DMS153 treated with DMSO at 0.1 percent for 48 hours (cell line): ENCODE data around the gene STARD6.
"Not testable (repeated sequence)": the region's sequence is repeated elsewhere in the genome, so short reads cannot be mapped to it uniquely, and the experiment has no call there.

Experiments used
- DNase-seq: peaks from one replicate; lab custom pipeline; 2025; ENCODE audit not compliant: unreplicated experiment; lab: John Stamatoyannopoulos, UW

STARD6 gene

DNA sequence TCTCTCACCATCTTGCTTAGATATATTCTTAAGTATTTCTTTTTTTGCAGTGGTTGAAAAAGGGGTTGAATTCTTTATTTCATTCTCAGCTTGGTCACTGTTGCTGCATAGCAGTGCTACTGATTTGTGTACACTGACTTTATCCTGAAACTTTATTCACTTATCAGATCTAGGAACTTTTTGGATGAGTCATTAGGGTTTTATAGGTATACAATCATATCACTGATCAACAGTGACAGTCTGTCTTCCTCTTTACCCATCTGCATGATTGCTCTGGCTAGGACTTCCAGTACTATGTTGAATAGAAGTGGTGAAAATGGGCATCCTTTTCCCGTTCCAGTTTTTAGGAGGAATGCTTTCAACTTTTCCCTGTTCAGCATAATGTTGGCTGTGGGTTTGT lies 6.5 kb downstream of the STARD6 start:
- no peak for DNase-seq

DNA sequence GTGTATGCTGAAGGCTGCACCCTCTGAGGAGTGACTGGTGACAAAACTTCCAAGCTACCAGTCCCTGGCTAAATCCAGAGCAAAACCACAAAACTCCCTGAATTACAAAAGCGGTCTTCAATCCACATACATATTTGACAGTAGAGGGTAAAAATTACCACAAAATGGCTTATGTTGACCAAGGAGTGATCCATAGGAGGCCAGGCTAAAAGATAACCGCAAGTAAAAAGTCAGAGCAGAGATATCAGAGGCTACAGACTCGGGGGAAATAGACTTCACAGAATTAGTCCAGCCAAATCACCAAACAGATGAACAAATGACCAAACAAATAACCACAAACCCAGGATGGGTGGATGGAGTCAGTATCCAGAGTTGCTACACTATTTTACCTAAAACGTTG lies 19.4 kb downstream of the STARD6 start:
- no peak for DNase-seq

DNA sequence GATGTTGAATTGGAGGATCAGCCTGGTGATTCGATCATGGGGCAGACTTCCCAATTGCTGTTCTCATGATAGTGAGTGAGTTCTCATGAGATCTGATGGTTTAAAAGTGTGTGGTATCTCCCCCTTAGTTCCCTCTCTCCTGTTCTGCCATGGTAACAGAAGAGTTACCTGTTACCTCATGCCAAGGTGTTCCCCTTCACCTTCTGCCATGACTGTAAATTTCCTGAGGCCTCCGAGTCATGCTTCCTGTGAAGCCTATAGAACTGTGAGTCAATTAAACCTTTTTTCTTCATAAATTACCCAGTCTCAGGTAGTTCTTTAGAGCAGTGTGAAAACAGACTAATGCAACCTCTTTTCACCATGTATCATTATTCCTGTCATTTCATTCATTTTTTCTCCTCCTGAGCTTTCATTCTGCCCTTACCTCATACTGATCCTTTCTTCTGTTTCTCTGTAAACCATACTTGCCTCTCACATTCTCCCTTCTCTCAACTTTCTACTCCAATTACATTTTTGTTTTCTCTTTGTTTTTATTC lies 22.0 kb downstream of the STARD6 start:
- DNase-seq: no peak

DNA sequence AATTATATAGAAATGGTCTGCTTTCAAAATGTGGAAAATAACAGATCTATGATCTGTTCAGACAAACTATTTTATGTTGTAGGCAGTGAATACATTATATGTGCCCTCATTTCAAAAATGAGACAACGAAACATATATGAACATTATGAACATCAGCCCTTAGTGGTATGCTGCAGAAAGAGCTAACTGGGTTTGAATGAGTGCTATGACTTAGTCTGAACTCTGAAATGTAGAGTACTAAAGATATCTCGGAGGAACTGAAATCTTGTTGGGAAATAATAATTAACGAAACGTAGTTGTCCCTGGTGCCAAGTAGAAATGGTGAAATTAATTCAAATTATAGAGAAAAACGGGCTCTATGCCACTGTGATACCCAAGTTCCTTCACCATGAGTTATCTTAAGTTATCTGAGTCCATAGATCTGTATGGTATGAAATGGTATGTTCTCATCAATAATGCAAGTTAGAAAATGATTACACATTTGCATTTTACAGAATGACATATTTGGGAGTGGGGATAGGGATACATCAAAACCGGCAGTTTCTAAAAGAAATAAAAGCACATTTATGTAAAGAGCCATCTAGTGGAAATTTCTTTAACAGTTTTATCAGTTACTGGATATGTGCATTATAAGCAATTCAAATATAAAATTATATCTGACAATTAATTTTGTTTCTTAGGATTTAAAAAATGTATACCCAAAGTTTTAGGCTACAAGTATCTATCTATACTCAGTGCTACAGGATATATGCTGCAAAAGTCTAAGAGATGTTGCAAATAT lies 26.7 kb downstream of the STARD6 start:
- no peak for DNase-seq

DNA sequence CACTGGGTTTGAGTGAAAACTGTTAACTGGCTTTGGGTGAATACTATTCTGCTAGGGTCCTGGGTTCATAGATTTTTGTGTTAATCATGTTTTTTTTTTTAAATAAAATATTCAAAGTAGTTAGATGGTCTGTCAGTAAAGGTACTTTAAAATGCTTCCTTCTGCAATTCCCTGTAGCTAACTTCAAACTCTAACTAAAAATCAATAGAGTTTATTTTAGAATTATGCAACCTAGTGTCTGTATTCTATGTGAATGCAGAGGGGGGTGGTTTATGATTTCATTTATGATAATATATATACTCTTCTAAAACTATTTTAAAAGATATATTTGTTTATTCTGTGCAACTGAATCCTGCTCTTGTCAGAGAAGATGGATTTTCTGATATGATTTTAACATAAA lies 27.9 kb downstream of the STARD6 start:
- DNase-seq: no peak

DNA sequence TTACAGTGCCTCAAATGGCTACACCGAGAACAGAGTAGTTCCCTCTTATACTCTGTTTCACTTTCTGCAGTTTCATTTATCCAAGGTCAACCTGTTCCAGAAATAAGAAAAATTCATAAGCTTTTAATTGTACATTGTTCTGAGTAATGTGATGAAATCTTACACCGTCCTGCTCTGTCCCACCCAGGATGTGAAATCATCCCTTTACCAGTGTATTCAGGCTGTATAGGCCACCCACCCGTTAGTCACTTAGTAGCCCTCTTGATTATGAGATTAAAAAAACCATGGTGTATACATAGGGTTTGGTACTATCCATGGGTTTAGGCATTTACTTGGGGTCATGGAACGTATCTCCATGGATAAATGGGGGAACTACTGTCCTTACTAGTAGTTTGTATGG lies 29.8 kb downstream of the STARD6 start:
- no peak for DNase-seq

DNA sequence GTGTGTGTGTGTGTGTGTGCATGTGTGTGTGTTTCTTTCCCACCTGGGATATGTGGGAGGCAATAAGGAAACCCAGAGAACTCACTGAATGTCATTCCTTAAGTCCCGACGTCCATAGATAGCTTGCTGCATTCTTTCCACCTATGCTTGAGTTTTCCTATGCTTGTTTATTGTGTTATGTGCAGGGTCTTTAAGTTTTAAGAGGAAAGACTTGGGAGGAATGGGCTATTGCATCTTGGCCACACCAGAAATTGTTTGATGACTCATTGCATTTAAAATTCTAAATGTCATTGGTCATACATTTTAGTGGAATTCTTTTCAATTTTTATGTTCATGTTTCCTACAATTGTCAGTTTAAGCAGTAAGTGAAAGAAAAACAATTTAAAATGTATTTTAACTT lies 33.7 kb downstream of the STARD6 start:
- no peak for DNase-seq

DNA sequence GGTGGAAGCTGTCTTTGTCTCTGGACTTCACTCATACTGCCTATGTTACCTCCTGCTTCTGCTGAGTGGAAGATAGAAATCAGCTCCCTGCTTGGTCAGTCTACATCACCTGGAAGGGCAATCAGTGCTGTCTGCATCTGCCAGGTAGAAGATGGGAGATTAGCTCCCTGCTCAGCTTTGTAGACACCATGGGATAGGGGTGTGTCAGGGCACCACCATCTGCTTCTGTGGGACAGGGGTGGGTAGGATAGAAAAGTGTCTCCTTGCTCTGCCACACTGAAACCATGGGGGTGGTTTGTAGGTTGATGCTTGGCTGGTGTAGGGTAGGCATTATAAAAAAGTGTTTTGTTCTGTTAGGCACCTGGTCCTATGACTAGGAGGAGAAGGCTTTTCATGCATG lies 34.1 kb downstream of the STARD6 start:
- DNase-seq: no peak

DNA sequence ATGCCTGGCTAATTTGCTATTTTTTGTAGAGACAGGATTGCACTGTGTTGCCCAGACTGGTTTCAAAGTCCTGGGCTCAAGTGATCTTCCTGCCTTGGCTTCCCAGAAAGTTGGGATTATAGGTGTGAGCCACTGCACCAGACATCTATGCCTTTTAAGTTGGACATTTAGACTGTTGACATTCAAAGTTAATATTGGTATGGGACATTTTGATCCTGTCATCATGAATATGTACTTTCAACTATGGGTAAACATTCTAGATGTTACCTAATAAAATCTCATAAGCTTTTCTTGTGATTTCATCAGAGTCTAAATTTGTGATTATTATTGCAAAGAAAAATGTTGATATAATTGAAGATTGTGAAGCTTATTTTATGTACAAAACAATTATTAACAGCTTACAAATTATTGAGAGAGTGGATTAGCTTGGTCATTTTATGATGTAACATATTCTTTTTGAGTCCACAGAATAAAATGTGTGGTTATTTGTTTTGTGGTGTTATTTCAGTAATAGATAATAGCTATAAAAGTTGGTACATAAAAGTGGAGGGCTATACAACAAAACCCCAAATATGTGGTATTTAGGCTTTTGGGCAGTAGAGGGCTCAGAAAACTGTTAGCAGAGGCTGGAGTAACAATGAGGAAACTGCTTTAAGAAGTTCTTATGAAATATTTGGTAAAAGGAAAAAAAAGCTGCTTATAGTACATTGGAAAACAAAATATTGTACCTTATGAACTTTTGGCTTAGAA lies 41.4 kb downstream of the STARD6 start:
- no peak for DNase-seq

DNA sequence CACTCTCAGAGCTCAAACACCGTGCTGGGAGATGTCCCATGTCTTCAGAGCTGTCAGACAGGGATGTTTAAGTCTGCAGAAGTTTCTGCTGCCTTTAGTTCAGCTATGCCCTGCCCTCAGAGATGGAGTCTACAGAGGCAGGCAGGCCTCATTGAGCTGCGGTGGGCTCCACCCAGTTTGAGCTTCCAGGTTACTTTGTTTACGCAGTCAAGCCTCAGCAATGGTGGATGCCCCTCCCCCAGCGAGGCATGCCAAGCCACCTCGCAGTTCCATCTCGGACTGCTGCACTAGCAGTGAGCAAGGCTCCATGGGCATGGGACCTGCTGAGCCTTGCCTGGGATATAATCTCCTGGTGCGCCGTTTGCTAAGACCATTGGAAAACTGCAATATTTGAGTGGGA lies 48.1 kb downstream of the STARD6 start:
- DNase-seq: not testable (repeated sequence)

DNA sequence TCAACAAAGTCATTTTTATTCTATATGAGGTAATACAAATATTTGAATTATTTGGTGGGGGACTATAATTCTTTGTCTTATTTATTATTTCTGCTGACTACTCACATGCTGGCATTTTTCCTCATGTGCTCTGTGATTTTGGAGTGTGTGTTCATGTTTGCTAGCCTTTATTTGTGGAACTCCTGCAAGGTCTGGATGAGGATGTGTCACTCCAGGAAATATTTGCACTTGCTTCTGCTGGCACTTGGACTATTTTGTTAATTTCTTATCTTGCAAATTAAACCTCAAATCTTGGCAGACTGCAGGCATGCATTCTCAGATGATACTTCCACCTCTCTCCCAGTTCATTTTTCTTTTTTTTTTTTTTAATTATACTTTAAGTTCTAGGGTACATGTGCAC lies 54.2 kb downstream of the STARD6 start:
- no peak for DNase-seq

DNA sequence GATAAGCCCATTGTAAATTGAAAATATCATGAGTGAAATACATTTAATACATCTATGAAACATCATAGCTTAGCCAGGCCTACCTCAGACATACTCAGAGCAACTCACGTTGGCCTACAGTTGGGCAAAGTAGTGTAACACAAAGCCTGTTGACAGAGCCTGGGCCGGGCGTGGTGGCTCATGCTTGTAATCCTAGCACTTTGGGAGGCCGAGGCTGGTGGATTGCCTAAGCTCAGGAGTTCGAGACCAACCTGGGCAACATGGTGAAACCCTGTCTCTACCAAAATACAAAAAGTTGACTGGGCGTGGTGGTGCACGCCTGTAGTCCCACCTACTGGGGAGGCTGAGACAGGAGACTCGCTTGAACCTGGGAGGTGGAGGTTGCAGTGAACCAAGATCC lies 58.7 kb downstream of the STARD6 start:
- not testable (repeated sequence) for DNase-seq

DNA sequence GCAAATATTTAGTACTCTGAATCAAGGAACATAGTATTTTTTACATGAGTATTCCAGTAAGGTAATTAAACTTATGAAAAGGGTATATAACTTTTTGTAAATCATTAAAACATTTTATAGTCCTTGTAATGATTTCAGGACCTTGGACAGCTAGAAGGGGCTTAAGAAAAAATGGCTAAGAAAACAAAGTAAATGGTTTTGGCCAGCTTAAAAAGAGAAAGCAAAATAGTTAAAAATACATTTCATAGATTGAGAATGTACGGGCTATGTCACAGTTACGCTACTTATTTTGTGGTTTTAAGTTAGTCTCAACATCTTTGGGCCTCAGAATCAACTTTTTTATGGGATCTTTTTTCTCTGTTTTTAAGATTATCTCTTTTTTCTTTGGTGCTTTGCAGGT lies 61.6 kb downstream of the STARD6 start:
- DNase-seq: no peak

DNA sequence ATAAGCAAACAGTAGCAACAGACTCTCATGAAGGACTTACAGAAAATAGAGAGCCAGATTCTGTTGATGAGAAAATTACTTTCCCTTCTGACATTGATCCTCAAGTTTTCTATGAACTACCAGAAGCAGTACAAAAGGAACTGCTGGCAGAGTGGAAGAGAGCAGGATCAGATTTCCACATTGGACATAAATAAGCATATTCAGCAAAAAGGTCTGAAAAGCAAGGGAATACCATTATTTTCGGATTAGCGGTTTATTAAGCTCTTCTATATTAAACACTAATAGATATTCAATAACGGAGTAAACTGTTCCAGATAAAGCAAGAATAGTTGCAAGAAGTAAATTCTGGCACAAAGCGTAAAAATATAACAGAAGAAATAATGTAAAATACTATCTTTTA lies 63.4 kb downstream of the STARD6 start:
- DNase-seq: no peak

DNA sequence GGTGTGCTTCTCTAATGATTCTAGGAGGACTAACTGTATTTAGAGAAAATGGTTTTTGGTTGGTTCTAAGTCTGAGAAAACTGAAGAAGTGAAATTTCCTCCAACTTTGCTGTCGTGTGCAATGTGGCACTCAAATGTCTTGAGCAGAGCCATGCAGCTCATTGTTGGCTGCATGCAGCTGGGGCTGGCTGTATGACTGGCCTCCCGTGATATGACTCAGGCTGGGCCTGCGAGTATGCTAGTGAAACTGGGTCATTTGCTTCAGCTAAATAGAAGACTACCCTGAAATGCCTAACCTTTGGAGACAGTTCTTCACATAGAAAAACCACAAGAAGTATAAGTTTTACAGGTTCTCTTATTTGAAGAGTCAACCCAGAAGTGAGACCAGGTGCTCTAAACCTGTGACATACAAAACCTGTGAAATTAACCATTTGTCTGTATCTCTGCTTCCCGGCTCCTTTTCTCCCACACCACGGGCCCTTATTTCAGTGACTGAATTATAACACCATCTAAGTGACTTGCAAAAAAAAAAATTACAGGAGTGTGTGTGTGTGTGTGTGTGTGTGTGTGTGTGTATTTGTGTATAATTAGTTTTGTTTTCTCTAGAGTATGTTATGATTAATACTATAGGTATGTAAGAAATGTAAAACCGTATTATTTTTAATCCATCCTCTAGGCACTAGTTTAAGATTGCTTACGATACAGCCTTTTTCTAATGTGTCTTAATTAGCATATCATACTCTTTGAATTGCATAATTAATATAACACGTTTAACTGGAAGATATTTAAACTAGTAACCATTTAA lies 72.5 kb downstream of the STARD6 start:
- no peak for DNase-seq

DNA sequence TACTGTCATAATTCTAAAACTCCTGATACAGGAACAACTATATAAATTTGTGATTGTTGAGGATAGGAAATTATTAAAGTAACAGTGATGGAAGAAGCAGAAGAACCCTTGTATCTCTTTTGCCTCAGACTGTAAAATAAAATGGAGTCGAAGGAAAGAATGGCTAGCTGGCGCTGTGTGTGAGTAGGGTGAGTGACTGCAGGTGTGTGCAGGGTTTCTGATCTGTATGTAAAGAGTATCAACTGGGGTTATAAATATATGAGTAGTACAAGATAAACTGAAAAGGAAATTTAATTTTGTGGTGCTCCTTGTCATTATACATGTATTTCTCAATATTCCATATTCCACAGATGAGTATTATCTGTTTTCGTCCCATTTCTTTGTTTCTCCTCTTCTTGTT lies 73.1 kb downstream of the STARD6 start:
- DNase-seq: no peak

DNA sequence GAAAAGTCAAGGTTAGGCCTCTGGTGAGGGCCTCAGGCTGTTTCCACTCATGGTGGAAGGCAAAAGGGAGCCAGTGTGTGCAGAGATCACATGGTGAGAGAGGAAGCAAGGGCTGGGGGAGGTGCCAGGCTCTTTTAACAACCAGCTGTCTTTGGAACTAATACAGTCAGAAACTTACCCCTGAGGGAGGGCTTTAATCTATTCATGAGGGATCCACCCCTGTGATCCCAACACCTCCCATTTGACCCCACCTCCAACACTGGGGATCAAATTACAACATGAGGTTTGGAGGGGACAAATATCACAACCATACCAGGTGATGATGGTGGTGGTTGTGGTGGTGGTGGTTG lies 77.5 kb downstream of the STARD6 start:
- no peak for DNase-seq

DNA sequence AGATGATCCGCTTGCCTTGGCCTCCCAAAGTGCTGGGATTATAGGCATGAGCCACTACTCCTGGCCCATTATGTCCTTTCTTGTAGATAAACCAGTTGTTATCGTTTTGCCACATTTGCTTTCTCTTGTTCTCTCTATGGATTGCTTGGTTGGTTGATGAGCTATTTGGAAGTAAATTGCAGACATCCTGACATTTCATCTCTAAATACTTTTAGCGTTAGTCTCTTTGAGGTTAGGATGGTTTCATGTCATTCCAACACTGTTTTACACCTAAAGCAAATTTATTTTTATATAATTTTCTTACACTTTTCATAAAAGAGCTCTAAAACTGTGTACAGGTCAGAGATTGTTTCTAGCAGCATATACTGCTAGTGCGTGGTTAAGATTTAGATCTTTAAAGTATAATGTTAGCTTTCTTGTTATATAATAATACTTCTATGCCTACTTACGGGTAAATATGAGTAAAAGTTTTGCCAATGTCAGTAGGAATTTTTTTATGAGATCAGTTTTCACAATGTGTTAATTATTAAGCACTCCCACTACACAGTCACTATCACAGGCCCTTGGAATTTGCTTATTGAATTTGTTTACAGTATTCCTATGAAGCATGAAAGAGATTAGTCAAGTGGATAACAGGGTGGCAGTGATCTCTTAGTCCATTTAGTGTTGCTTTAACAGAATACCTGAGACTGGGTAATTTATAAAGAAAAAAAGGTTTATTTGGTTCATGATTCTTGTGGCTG lies 78.0 kb downstream of the STARD6 start:
- no peak for DNase-seq

DNA sequence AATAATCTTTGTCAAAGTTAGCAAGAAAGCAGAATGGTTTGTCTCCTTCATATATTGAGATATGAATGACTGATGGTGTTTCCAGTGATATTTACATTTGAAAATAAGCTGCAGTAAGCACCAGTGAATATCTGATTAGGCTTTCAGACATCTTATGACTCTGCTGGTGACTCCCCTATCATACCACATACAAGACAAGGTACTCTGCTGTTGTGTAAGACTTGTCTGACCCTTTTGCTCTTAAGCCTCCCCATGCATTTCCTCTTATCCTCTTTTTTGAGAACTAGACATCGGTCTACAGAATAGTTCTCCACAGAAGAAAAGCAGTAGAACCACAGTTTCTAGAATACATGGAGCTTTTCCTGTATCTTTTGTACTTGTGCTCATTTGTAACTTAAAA lies 79.0 kb downstream of the STARD6 start:
- no peak for DNase-seq

DNA sequence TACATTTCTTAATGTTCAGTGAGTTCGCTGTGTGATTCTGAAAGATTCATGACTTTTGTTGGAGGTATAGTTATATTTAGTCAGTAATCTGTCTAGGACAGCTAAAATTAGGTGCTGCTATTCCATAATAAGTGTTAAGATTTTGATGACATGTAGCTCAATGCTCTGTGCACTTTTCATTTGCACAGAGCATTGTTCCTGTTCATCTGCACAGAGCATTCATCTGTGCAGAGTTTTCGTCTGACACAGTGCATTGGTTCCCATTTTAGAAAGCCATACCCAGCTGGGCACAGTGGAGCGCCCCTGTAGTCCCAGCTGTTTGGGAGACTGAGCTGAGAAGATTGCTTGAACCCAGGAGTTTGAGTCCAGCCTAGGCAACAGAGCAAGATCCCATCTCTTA lies 79.8 kb downstream of the STARD6 start:
- no peak for DNase-seq
